Measurements from ENCODE around the gene FANCG. TPM values are rescaled to one million over a fixed set of nuclear protein-coding genes. Genes with fewer than 3 reads are reported as not detected.

The FANCG gene
- total RNA-seq, 1 experiment from 2014 or later = 108 TPM

GRCh38 chr9:35108946-35109575 is 29.3 kb upstream of the FANCG start:
- Mint-ChIP-seq H3K4me3 (no peak overlapping the region), H3K27ac (no peak overlapping the region), H3K4me1 (peaks cover 21% of the 10 kb centered on the region), H3K9me3 (no peaks in the 10 kb centered on the region), H3K27me3 (ENCODE audit: low read depth) (no peaks in the 10 kb centered on the region), H3K36me3 (no peaks in the 10 kb centered on the region; the same call in 1 of the 2 replicates)
- no peak for ATAC-seq
- no peak for DNase-seq (ENCODE audit: low spot score)
- POLR2A ChIA-PET = no interaction called here
- CTCF ChIA-PET = interaction anchor here (0.6 kb wide), 1 partner anchor 148 kb away, joined by 3 read pairs; no protein-coding TSS in a partner anchor
- no peak for TF ChIP-seq ZSCAN18 (CRISPR knock-in tag; IDR thresholded peaks at IDR 0.05)
- TF ChIP-seq E2F5 (CRISPR knock-in tag; IDR thresholded peaks at IDR 0.05) = no peak
- no peak for TF ChIP-seq NR2C2 (CRISPR knock-in tag; IDR thresholded peaks at IDR 0.05)
- no peak for TF ChIP-seq SMAD4 (CRISPR knock-in tag; IDR thresholded peaks at IDR 0.05)
- no peak for TF ChIP-seq GRHL2 (CRISPR knock-in tag; IDR thresholded peaks at IDR 0.05; ENCODE audit: insufficient replicate concordance, severe bottlenecking)
- TF ChIP-seq CTCF (IDR thresholded peaks at IDR 0.05) = no peak
- no peak for TF ChIP-seq SP1 (CRISPR knock-in tag; conservative IDR thresholded peaks at IDR 0.05)
- no peak for TF ChIP-seq EMX1 (CRISPR knock-in tag; IDR thresholded peaks at IDR 0.05)
- TF ChIP-seq PREB (CRISPR knock-in tag; IDR thresholded peaks at IDR 0.05; ENCODE audit: borderline replicate concordance) = no peak

- Mint-ChIP-seq H3K27ac (no peak overlapping the region), H3K4me3 (no peak overlapping the region), H3K36me3 (no peaks in the 10 kb centered on the region; the same call in 1 of the 2 replicates), H3K4me1 (peaks cover 21% of the 10 kb centered on the region), H3K27me3 (ENCODE audit: low read depth) (no peaks in the 10 kb centered on the region), H3K9me3 (no peaks in the 10 kb centered on the region)
- CTCF ChIA-PET = no interaction called here
- DNase-seq (ENCODE audit: low spot score) (no peak), ATAC-seq (no peak)
- POLR2A ChIA-PET = no interaction called here
- TF ChIP-seq E2F1 (CRISPR knock-in tag; IDR thresholded peaks at IDR 0.05) = no peak
- no peak for TF ChIP-seq NFYB (CRISPR knock-in tag; conservative IDR thresholded peaks at IDR 0.05; ENCODE audit: low read depth)
- no peak for TF ChIP-seq NFATC4 (CRISPR knock-in tag; IDR thresholded peaks at IDR 0.05)
- no peak for TF ChIP-seq ZNF423 (CRISPR knock-in tag; IDR thresholded peaks at IDR 0.05)
- TF ChIP-seq MXD4 (CRISPR knock-in tag; IDR thresholded peaks at IDR 0.05; ENCODE audit: borderline replicate concordance) = no peak
- no peak for TF ChIP-seq ZNF416 (CRISPR knock-in tag; IDR thresholded peaks at IDR 0.05)
- TF ChIP-seq NR1H2 (CRISPR knock-in tag; IDR thresholded peaks at IDR 0.05) = no peak
- TF ChIP-seq FOXK1 (CRISPR knock-in tag; IDR thresholded peaks at IDR 0.05) = no peak
- TF ChIP-seq STAT6 (CRISPR knock-in tag; conservative IDR thresholded peaks at IDR 0.05; ENCODE audit: low read depth) = no peak
- no peak for TF ChIP-seq ERG (CRISPR knock-in tag; IDR thresholded peaks at IDR 0.05)
- no peak for TF ChIP-seq TP53 (CRISPR knock-in tag; IDR thresholded peaks at IDR 0.05)
- TF ChIP-seq ATF3 (CRISPR knock-in tag; conservative IDR thresholded peaks at IDR 0.05) = no peak
Observed at GRCh38 chr9:35108461-35108860, 28.7 kb upstream of the FANCG start.

Data from WTC11 (cell line).